ENCODE measurements around the gene SZT2.

The SZT2 gene

GRCh38 chr1:43389326-43390313, at the start of gene SZT2, which contains the start of gene MED8:
TSS of gene SZT2 (plus strand) at chr1:43389899. CDS start at chr1:43389969, 70 bp downstream.
TSS of gene MED8 (minus strand) at chr1:43389800. CDS start at chr1:43389764, 36 bp downstream.
- no peak for FAIRE-seq
- TF ChIP-seq POLR2A (IDR thresholded peaks at IDR 0.05; ENCODE audit: low read depth, low read length): peak; percentile 67; the same call in 1 of the 2 replicates
- peak; percentile 87 for DNase-seq (ENCODE audit: insufficient read length, low spot score)

DNA sequence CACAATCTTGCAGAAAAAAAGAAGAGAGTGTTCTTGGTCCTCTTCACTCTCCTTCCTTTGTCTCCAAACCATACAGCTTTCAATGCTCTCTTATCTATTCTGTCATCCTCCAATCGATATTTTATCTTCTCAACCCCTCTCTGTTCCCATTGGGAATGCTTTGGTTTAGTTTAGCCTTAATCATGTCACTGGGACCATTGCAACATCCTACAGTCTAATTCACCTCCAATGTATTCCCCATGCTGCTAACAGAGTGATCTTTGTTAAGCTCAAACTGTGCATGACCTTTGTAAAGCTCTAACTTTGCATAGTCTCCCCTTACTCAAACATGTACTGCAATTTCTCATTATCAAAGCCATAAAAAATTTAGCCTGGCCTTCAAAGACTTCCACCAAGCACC, 49.1 kb upstream of the SZT2 start:
- FAIRE-seq (no peak), DNase-seq (ENCODE audit: insufficient read length, low spot score) (no peak)
- no peak for TF ChIP-seq POLR2A (IDR thresholded peaks at IDR 0.05; ENCODE audit: low read depth, low read length)

DNA sequence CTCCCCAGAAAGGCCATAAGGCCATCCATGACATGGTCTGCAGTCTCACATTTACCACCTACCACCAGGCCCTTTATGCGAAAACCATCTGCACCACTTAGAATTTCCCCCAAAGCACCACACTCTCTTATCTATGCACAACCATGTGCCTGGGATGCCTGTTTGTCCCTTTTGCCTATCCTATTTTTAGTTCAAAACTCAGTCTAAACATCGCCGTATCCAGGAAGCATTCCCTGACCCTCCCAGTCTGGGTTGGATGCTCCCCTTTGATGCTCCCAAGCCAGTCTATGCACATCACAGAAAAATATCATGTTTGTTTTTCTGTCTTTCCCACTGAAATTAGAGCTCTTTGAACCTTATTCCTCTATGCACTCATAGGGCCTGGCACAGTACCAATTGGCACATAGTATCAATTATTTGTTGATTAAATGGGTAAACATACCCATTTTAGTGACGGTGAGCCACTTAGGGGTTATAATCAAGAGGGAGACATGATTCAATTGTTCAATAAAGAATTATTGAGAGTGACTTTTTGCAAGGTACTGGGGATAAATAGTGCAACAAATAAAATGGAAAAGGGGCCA, 45.3 kb upstream of the SZT2 start:
- TF ChIP-seq POLR2A (IDR thresholded peaks at IDR 0.05; ENCODE audit: low read depth, low read length): no peak
- FAIRE-seq: no peak

DNA sequence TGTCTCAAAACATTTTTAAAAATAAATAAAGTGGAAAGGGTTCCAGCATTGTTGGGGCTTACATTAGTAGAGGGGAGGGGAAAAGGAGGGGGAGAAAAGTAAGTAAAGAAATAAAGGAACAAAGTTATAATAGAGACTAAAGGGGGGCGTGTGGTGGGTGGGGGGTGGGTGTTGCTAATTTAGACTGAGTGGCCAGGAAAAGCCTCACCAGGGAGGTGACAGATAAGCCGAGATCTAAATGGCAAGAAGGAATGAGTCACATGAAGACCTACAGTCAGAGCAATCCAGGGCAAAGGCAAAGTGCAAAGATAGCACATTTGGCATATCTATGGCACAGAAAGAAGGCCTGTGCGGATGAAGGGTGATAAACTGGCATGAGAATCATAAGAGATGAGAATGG, 44.6 kb upstream of the SZT2 start:
- FAIRE-seq: peak; percentile 48
- no peak for TF ChIP-seq POLR2A (IDR thresholded peaks at IDR 0.05; ENCODE audit: low read depth, low read length)
- DNase-seq (ENCODE audit: insufficient read length, low spot score): peak; percentile 40

More for the DNA sequence above, 45.3 kb upstream of the SZT2 start:
- no peak for DNase-seq (ENCODE audit: insufficient read length, low spot score)

DNA sequence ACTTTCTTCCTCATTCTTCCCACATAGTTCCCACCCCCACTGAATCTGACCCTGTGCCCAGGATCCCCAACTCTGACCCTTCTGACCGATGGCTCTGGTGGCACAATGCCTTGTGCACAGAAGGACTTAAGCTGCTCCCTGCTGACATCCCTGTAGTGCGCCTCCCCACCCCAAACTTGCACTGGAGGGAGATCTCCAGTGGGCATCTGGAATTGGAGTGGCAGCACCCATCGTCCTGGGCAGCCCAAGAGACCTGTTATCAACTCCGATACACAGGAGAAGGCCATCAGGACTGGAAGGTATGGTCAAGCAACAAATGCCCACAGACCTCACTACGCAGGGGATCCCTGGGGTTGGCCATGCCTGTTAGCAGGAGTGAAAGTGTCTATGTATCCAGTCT, 43.1 kb upstream of the SZT2 start:
- TF ChIP-seq POLR2A (IDR thresholded peaks at IDR 0.05; ENCODE audit: low read depth, low read length): no peak
- FAIRE-seq (no peak), DNase-seq (ENCODE audit: insufficient read length, low spot score) (no peak)

DNA sequence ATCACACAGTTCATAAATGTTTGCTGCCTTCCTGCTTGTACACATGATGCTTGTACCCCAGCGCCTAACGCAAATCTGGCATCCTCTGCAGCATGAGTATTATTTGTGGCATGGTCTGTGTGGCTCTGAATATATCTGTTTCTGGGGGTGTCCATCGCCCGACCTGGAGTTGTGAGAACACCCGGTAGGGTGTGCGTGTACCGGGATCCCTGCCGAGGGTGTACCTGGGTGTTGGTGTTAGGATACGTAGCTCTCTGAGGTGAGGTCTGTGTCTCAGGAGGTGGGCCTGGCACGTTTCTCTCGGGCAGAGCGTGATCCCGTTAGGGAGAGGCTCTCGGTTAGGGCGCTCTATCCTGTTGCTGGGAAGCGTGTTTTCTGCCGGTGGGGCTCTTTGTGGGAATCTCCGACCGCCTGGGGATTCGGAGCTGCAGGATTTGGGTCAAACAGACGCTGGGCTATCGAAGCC, 41.3 kb upstream of the SZT2 start:
- DNase-seq (ENCODE audit: insufficient read length, low spot score): no peak
- no peak for FAIRE-seq
- no peak for TF ChIP-seq POLR2A (IDR thresholded peaks at IDR 0.05; ENCODE audit: low read depth, low read length)

- DNase-seq (ENCODE audit: insufficient read length, low spot score): peak; percentile 77
- no peak for FAIRE-seq
- TF ChIP-seq POLR2A (IDR thresholded peaks at IDR 0.05; ENCODE audit: low read depth, low read length): peak; percentile 53
Measured at GRCh38 chr1:43348809-43349593, 40.7 kb upstream of the SZT2 start.

DNA sequence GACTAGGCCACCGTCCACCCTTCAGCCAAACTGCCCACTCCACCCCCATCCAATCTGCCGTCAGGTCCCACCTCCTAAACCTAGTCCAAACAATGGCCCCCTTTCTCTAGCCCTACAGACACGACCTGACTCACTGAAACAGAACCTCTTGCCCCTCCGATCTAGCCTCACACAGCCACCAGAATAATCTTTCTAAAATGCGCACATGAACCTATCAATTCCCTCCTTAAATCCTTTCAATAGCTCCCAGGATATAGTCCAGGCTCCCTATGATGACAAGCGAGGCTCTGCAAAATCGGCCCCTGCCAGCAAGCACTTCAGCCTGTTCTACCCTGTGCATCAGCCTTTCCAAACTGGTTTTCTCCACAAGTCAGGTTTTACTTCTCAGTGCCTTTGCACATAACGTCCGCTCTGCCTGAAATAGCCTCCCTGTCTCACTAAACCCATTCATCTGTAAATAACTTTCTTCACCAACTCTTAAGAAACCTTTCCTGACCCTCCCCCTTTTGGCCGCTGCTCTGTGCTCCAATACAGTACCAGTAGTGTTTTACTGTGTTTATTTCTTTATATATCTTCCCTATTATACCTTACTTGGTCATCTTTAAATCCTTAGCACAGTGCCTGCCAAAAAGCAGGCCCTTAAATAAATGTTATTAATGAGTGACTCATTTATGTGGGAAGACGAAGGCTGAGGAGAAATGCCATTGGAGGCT, 39.9 kb upstream of the SZT2 start:
- DNase-seq (ENCODE audit: insufficient read length, low spot score) (no peak), FAIRE-seq (no peak)
- no peak for TF ChIP-seq POLR2A (IDR thresholded peaks at IDR 0.05; ENCODE audit: low read depth, low read length)

DNA sequence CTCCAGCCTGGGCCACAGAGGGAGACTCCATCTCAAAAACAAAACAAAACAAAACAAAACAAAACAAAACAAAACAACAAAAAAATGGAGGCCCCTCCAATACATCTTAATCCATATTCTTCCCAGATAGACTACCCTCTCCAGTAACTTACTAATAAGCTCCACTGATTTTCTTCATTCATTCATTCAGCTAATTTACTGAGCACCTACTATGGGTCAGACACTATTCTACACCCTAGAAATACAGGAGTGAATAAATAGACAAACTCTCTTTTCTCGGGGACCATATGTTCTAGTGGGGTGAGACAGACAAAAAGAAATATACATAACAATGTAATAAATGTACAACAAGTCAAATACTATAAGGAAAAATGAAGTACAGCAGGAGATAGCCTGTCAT, 38.7 kb upstream of the SZT2 start:
- no peak for TF ChIP-seq POLR2A (IDR thresholded peaks at IDR 0.05; ENCODE audit: low read depth, low read length)
- no peak for DNase-seq (ENCODE audit: insufficient read length, low spot score)
- FAIRE-seq: no peak

DNA sequence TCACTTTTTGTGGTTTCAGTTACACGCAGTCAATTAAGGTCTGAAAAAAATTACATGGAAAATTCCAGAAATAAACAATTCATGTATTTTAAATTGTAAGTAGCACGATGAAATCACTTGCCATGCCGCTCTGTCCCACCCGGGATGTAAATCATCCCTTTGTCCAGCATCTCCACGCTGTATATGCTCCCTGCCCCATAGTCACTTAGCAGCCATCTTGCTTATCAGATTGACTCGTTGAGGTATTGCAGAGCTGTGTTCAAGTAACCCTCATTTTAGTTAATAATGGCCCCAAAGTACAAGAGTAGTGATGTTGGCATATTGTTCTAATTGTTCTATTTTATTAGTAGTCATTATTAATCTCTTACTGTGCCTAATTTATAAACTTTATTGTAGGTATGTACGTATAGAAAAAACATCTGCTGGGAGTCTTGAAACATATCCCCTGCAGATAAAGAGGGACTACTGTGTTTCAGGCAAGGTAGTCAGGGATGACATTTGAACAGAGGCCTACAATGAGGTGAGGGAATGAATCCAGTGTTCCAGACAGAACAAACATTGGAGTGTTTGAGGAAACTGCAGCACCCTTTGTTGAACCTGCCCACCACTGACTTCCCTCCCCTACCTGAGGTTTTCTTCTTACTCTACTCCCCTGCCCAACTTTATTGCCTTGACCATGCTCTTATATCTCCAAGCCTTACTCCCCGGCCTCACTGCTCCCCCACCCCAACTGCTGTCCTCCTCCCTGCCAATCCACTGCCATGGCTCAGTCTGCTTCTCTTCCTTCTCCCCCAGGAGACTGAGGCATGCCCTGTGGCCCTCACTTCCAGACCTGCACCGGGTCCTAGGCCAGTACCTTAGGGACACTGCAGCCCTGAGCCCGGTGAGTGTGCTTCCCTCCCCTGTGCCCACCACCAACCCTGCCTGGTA, 38.0 kb upstream of the SZT2 start:
- DNase-seq (ENCODE audit: insufficient read length, low spot score) (no peak), FAIRE-seq (no peak)
- no peak for TF ChIP-seq POLR2A (IDR thresholded peaks at IDR 0.05; ENCODE audit: low read depth, low read length)

GRCh38 chr1:43352351-43352705, 37.4 kb upstream of the SZT2 start:
- no peak for TF ChIP-seq POLR2A (IDR thresholded peaks at IDR 0.05; ENCODE audit: low read depth, low read length)
- DNase-seq (ENCODE audit: insufficient read length, low spot score) (no peak), FAIRE-seq (no peak)

GRCh38 chr1:43352881-43353280, 36.8 kb upstream of the SZT2 start:
- DNase-seq (ENCODE audit: insufficient read length, low spot score): no peak
- no peak for TF ChIP-seq POLR2A (IDR thresholded peaks at IDR 0.05; ENCODE audit: low read depth, low read length)
- no peak for FAIRE-seq

All from H54 (cell line).